Measurements from ENCODE around the gene SUSD2. TPM values are rescaled to one million over a fixed set of nuclear protein-coding genes. Genes with fewer than 3 reads are reported as not detected.

The SUSD2 gene
- total RNA-seq, 4 donors from 2014 or later, result 0.88 to 17.6 (median 2.8) TPM

- Histone ChIP-seq H3K27ac (no peak overlapping the region), H3K36me3 (no peaks in the 10 kb centered on the region), H3K4me1 (no peaks in the 10 kb centered on the region), H3K9me3 (no peaks in the 10 kb centered on the region), H3K4me3 (no peak overlapping the region), H3K27me3 (no peaks in the 10 kb centered on the region)
- intact Hi-C loops (cut with DNase I; ENCODE audit: low total_unique reads), result no loop called here
- TF ChIP-seq POLR2A (IDR thresholded peaks at IDR 0.05), result no peak
- TF ChIP-seq CTCF (IDR thresholded peaks at IDR 0.05), result no peak
- no peak for DNase-seq
Measured at GRCh38 chr22:24166811-24167210, 14.5 kb upstream of the SUSD2 start.

DNA sequence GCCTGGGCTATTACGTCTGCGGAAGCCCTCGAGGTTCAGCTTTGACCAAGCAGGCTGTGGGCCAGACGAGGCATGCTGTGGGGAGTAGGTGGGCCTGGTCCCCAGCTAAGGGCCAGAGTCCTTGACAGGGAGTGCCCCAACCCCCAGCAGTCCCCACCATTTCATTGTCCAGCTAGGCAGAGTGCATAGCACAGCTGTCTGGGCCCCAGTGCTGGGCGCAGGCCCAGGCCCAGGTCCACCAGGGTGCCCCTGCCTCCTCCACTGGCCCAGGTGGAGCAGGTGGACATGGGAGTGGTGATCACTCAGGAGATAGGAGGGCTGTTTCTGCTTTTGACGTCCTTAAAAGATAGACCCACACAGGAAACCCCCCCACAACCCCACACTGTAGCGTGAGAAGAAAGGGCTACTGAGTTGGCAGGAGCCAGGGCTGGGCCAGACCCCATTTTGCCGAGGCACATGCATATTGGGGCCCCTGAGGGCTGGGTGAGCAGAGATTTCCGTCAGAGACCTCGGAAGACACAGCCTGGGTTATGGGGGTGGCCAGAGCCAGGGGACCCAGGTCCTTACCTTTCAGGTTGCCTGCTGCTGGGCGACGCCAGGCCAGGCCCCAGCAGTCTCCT is 11.7 kb upstream of the SUSD2 start:
- Histone ChIP-seq H3K27ac (no peak overlapping the region), H3K36me3 (no peaks in the 10 kb centered on the region), H3K4me3 (no peak overlapping the region), H3K27me3 (no peaks in the 10 kb centered on the region), H3K4me1 (no peaks in the 10 kb centered on the region), H3K9me3 (no peaks in the 10 kb centered on the region)
- intact Hi-C loops (cut with DNase I; ENCODE audit: low total_unique reads), result loop anchor here (10.0 kb wide), 1 partner anchor 65 kb away; no protein-coding TSS in a partner anchor
- no peak for DNase-seq
- no peak for TF ChIP-seq CTCF (IDR thresholded peaks at IDR 0.05)
- TF ChIP-seq POLR2A (IDR thresholded peaks at IDR 0.05), result no peak

DNA sequence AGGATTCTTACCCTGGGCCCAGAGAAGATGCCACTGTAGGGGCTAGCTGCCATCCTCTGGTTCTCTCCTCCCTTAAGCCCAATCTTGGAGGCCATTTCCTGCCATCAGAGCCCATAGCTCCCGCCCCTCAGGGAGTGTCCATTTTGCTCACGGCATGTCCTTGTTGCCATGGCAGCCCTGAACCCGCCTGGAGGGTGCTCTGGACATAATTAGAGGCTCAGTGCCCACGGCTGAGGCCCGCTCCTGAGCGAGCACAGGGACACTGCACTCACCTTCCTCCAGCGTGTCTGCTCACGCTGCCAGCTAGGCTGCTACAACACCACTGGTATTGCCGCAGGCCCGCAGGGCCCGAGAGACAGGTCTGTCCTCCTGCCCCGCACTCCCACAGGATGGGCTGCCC is 11.1 kb upstream of the SUSD2 start:
- no peaks in the 10 kb centered on the region for H3K36me3 ChIP-seq
- intact Hi-C loops (cut with DNase I; ENCODE audit: low total_unique reads), result loop anchor here (10.0 kb wide), 1 partner anchor 65 kb away; no protein-coding TSS in a partner anchor
- no peak for DNase-seq
- H3K27me3 ChIP-seq, result no peaks in the 10 kb centered on the region
- H3K4me1 ChIP-seq, result peaks cover 0 to 6% of the 10 kb centered on the region in 2 donors
- no peak overlapping the region for H3K27ac ChIP-seq
- H3K4me3 ChIP-seq, result no peak overlapping the region
- H3K9me3 ChIP-seq, result no peaks in the 10 kb centered on the region
- TF ChIP-seq POLR2A (IDR thresholded peaks at IDR 0.05), result no peak
- TF ChIP-seq CTCF (IDR thresholded peaks at IDR 0.05), result no peak

- H3K36me3 ChIP-seq, result no peaks in the 10 kb centered on the region
- H3K4me1 ChIP-seq, result peaks cover 0 to 8% of the 10 kb centered on the region in 2 donors
- H3K27me3 ChIP-seq, result no peaks in the 10 kb centered on the region
- H3K4me3 ChIP-seq, result no peak overlapping the region
- intact Hi-C loops (cut with DNase I; ENCODE audit: low total_unique reads), result loop anchor here (10.0 kb wide), 1 partner anchor 66 kb away; no protein-coding TSS in a partner anchor
- no peak for DNase-seq
- no peaks in the 10 kb centered on the region for H3K9me3 ChIP-seq
- H3K27ac ChIP-seq, result no peak overlapping the region
- TF ChIP-seq CTCF (IDR thresholded peaks at IDR 0.05) (no peak), POLR2A (IDR thresholded peaks at IDR 0.05) (no peak)
Measured at GRCh38 chr22:24170632-24171031, 10.7 kb upstream of the SUSD2 start.

DNA sequence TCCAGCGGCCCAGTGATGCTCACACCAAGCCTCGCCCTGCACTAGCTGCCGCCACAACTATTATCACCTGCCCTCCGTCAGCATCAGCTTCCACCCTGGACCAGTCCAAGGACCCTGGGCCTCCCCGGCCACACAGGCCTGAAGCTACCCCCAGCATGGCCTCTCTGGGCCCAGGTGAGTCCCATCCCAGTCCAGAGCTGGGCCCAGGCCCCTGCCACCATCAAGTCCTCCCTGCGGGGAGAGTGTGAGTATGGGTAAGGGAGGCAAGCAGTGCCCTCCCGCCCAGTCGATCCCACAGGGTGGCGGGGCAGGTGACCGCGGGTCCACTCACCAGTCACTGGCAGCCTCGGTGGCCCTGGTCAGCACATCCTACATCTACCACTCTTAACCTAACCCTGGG is 9.5 kb upstream of the SUSD2 start:
- no peak overlapping the region for H3K4me3 ChIP-seq
- peaks cover 0 to 8% of the 10 kb centered on the region in 2 donors for H3K4me1 ChIP-seq
- H3K27me3 ChIP-seq, result no peaks in the 10 kb centered on the region
- no peak for TF ChIP-seq CTCF (IDR thresholded peaks at IDR 0.05)
- TF ChIP-seq POLR2A (IDR thresholded peaks at IDR 0.05), result no peak
- no peaks in the 10 kb centered on the region for H3K36me3 ChIP-seq
- H3K27ac ChIP-seq, result no peak overlapping the region
- no peak for DNase-seq
- H3K9me3 ChIP-seq, result no peaks in the 10 kb centered on the region
- intact Hi-C loops (cut with DNase I; ENCODE audit: low total_unique reads), result loop anchor here (10.0 kb wide), 1 partner anchor 67 kb away; no protein-coding TSS in a partner anchor
